SIG-M5 (cell line): ENCODE measurements around the gene RARRES2.
"Not testable (repeated sequence)": the region's sequence is repeated elsewhere in the genome, so short reads cannot be mapped to it uniquely, and the experiment has no call there.

Experiments used
- DNase-seq: peaks from one replicate; lab custom pipeline; 2025; lab: John Stamatoyannopoulos, UW

RARRES2 gene

DNA sequence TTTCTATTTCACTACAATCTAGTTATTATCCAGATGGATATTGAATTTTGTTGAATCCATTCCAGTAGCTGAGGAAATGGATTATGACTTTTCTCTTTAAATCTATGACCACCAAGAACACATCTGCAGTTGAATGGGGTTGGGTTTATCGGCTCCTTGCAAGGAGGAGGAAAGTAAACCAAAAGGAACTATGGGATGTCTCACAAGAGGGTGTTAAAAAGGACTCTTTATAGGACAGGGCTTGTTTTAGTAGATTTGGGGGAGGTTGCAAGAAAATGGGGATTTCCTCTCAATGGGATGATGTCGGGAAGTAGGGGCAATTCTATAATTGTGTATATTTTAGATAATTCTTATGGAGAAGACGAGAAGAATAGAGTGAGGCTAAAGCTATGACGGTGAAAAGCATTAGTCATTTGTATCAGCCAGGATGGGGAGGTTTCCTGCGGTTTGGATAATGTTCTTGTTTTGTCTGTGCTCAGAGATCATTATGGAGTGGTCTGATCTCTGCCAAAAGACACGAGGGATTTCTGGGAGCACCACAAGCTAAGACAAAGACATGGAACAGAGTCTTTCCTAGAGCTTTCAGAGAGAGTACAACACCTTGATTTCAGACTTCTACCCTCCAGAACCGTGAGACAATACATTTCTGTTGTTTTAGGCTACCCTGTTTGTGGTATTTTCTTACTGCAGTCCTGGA, 23.5 kb downstream of the RARRES2 start:
- DNase-seq = no peak

DNA sequence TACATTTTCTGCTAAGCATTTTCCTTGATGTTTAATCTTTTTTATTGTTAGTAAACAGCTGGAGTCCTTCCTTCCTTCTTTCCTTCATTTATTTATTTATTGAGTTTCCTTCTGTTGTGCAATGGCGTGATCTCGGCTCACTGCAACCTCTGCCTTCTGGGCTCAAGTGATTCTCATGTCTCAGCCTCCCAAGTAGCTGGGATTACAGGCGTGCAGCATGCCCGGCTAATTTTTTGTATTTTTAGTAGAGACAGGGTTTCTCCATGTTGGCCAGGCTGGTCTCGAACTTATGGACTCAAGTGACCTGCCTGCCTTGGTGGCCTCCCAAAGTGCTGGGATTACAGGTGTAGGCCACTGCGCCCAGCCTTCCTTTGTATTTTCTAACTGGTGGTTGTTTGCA, 24.4 kb downstream of the RARRES2 start:
- not testable (repeated sequence) for DNase-seq

DNA sequence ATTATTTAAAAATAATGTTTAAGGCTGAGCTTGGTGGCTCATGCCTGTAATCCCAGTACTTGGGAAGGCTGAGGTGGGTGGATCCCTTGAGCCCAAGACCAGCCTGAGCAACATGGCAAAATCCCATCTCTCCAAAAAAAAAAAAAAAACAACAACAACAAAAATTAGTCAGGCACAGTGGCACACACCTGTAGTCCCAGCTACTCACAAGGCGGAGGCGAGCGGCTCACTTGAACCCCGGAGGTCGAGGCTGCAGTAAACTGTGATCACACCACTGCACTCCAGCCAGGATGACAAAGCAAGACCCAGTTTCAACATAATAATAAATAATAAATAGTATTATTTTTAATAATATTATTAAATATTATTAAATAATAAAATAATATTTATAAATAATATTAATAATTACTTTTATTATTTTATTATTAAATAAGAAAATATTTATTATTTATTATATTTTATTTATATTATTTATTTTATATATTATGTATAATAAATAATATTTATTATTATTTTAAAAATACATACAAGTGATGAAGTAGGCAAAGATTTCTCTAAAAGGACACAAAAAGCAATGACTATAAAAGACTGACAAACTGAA, 26.7 kb downstream of the RARRES2 start:
- no peak for DNase-seq

DNA sequence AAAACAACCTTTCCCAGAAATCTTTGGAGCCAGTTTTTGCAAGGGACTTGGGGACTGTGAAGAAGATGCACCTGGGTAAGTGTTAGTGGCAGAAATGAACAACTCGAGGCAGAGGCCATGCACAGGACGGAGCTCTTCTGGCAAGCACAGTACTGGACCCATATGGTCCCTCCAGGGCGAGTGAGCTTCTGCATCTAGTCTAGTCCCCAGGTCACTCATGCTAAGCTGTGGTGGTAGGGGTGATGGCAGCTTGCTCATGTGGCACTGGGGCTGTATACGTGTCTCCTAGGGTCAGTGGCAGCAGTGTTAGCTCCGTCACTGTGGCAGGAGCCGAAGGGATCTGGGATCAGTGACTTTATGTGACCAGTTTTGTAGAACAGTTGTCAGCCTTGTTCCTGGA, 27.6 kb downstream of the RARRES2 start:
- DNase-seq = no peak

DNA sequence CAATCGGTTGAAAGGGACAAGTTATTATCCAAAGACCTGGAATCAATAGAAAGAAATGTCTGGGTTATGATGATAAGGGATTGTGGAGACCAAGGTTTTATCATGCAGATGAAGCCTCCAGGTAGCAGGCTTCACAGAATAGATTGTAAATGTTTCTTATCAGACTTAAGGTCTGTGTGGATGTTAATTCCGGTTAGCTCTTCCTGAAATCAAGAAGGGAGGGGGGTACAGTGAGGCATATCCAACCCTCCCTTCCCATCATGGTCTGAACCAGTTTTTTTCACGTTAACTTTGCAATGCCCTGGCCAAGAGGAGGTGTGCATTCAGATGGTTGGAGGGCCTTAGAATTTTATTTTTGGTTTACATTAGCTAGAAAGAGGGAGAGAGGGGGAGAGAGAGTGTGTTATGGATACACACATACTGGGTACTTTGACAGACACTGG, 28.0 kb downstream of the RARRES2 start:
- DNase-seq = no peak

DNA sequence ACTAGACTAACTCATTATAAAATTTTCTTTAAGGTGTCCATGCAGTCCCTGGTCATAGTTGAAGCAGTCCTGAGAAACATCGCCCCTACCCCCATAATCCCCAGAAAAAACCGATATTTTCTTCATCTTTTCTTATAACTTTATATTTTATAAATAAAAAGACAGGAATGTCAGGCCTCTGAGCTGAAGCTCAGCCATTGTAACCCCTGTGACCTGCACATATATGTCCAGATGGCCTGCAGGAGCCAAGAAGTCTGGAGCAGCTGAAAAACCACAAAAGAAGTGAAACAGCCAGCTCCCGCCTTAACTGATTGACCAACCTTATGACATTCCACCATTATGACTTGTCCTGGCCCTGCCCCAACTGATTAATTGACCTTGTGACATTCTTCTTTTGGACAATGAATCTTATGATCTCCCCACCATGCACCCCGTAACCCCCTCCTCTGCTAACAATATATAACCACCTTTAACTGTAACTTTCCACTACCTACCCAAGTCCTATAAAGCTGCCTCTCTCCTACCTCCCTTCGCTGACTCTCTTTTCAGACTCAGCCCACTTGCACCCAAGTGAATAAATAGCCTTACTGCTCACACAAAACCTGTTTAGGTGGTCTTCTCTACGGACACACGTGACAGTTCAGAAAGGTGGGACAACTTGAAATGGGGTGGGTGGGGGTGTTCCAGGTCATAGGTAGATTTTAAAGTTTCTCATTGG, 28.6 kb downstream of the RARRES2 start:
- DNase-seq = not testable (repeated sequence)

DNA sequence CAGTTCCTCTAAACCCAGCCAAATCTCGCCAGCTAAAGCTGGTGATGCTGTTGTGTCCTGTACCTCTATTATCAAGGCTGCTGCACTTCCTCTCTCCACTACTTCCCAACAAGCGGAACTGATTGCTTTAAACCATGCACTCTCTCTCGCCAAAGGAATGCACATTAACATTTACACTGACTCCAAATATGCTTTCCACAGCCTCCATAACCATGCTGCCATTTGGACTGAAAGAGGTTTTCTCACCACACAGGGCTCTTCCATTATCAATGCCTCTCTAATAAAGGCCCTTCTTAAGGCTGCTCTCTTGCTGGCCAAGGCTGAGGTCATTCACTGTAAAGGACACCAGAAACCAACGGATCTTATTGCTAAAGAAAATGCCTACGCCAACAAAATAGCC, 29.7 kb downstream of the RARRES2 start:
- DNase-seq = no peak

DNA sequence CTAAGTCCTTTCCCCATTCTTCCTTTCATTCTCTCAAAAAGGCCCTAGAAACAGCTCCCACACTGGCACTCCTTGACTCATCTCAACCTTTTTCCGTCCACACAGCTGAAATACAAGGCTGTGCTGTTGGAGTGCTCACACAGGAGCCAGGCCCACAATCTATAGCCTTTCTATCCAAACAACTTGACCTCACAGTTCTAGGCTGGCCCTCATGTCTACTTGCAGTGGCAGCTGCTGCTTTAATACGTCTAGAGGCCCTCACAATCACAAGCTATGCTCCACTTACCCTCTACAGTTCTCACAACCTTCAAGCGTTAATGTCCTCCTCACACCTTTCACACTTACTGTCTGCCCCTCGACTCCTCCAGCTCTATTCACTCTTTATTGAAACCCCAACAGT, 30.3 kb downstream of the RARRES2 start:
- no peak for DNase-seq

DNA sequence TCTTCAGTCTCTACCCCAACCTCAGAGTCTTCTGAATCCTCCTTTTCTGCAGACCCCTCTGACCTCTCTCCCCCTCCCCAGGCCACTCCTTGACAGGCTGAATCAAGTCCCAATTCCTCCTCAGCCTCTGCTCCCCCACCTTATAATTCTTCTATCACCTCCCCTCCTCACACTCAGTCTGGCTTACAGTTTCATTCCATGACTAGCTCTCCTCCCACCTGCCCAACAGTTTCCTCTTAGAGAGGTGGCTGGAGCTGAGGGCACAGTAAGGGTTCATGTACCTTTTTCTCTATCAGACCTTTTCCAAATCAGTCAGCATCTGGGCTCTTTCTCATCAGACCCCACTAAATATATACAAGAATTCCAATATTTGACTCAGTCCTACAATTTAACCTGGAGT, 32.9 kb downstream of the RARRES2 start:
- DNase-seq = no peak

DNA sequence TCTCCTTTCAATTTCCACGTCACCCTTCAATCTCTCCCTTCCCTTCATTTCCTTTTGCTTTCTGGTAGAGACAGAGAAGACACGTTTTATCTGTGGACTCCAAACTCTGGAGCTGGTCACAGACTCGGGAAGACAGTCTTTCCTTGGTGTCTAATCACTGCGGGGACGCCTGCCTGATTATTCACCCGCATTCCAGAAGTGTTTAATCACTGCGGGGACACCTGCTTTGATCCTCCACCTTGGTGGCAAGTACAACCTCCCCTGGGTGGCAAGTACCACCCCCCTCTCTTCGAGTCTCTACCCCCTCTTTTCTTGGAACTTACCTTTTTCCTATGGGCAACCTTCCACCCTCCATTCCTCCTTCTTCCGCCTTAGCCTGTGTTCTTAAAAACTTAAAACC, 33.5 kb downstream of the RARRES2 start:
- no peak for DNase-seq

DNA sequence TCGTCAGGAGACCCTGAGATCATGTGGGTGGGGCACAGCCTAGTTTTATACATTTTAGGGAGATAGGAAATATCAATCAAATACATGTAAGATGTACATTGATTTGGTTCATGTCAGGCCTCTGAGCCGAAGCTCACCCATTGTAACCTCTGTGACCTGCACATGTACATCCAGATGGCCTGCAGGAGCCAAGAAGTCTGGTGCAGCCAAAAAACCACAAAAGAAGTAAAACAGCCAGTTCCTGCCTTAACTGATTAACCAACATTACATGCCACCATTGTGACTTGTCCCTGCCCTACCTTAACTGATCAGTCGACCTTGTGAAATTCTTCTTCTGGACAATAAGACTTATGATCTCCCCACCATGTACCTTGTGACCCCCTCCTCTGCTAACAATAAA, 34.3 kb downstream of the RARRES2 start:
- no peak for DNase-seq

DNA sequence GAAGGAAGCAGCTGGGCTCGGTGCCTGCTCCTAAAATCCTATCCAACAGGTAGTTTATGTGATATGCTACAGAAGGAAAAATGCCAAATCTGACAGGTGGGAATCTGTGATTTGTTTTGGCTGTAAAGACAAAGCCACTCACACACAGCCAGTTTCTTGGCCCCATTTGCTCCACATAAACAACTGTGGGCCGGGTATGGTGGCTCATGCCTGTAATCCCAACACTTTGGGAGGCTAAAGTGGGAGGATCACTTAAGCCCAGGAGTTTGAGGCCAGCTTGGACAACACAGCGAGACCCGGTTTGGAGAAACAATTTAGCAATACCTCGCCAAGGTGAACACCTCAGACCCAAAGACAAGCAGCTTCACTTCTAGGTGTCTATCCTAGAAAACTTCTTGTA, 35.1 kb downstream of the RARRES2 start:
- DNase-seq = not testable (repeated sequence)

DNA sequence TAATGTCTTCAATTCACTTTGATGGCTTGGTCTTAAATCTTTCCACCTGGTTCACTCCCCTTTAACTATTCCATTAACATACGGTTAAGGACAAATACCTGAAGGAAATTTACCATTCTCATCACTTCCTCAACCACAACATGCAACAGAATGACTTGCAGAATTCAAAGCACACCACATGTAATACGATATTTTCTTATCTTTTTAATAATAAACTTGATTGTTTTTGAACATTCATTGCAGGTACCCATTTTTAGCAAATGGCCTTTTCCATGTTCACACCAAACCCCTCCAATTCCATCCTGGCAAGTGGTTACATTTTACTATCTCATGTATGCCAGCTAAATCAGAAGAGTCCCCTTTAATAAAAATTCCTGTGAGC, 35.5 kb downstream of the RARRES2 start:
- DNase-seq = not testable (repeated sequence)

DNA sequence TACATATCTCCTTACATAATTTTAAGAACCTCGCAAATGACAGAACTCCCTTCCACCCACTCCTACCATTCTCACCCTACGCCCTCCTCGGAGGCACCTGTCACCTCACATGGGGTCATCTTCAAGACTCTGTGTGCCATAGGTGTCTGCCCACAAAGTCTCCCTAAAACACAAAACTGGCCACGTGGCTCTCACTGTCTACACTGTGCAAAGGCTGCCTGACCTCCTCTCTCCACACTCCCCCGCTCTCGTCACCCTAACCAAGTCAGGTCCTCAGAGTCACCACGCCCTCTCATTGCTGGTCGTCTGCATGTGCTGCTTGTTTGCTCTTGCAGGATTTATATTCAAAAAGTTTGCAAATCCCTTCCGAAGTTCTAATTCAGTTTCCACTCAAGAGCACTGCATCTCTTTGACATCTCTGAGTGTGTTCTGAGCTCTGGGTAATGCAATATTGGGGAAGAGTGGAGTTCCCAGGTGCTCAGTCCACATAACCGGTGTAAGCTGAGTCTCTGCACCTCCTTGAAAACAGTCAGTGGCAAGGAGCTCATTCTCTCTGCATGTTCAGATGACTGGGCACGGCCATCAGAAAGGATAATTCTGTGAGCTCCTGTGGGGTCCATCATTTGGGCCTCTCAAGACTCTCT, 36.0 kb downstream of the RARRES2 start:
- not testable (repeated sequence) for DNase-seq

DNA sequence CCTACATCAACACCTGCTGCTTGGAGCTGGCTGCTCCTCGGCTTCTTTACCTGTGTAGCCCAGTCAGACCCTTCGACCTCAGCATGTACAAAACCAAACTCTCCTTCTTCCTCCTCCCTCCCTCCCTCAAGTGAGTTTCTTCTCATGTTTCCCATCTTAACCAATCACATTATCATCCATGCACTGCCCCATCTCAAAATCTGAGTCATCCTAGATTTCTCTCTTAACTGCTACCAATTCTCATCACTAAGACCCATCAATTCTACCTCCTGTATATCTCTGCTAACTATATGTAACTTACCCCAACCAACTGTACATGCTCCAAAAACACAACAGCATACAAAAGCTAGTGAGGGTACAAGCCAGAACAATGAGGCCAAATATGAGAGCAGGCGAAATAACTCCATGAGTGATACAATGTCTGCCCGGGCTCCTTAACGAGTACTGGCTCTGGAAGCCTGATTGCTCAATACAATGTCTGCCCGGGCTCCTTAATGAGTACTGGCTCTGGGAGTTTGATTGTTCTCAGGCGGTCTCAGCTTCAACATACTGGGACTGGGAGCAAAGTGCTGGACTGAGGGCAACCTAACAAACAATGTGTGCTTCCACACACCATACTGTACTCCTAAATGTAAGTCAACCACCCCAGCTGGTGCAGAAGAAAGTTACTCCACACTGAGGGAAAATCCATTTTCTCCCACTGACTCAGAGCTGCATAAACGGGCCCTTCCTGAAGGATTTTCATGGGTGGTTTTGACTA, 36.8 kb downstream of the RARRES2 start:
- DNase-seq = not testable (repeated sequence)

DNA sequence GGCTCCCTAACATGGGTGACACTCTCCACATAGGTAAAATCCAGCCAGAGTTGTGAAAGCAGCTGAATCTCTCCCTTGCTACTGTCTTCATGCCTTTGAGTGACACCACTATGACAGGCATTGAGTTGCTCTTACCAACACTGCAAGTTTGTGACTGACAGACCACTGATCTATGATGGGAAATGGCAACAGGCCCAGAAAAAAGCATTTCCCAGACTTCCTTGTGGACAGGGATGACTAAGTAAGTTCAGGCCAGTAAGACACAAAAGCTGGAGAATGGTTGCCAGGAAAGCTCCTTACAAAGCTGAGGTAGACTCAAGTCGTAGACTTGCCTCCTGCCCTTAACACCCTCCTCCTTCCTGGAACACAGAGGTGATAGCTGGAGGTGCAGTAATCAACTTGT, 38.5 kb downstream of the RARRES2 start:
- not testable (repeated sequence) for DNase-seq

DNA sequence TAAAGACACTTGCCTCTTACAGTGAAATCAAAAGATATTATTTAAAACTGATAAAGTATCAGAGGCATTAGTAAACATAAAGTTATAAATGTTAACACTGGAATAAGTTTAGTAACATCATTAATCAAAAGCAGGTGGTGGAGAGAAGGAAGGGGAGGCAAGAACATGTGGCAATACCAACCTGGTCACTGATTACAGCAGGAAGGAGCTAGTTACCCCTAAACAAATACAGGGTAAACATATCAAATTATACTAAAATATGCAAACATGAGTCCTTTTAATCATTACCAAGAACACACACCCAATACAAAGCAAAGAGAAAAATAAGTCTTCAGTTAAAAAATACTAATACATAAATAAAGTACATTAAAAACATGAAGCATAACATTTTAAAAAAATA, 43.5 kb downstream of the RARRES2 start:
- not testable (repeated sequence) for DNase-seq

DNA sequence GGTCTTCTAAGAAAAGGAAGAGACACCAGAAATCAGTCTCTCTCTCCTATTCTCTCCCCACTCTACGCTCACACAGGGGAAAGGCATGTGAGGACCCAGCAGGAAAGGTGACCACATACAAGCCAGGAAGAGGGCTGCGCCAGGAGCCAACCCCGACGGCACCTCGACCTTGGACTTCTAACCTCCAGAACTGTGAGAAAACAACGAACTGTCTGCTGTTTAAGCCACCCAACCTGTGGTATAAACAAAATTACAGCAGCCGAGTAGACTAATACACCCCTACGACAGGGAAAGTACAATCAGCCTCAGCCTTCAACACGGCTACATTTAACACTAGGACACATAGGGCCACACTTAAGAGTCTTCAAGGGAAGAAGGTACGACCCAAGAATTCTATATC, 44.6 kb downstream of the RARRES2 start:
- not testable (repeated sequence) for DNase-seq

DNA sequence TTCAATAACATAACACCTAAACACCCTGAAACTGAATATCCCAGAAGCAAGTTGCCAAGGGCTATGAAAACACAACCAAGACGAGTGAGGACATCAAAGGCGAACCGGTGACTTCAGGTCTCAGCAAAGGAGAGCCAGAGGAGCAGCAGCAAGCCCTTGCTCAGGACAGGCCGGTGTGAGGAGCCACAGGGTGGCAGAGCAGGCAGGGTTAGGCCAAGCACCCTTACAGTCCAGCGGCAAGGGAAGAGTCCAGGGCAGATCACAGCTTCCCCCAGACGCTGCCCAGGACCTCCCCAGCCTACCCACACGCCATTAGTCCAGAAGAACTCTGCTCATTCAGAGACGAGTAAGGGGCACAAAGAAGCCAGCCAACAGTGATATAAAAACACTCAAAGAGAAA, 45.8 kb downstream of the RARRES2 start:
- not testable (repeated sequence) for DNase-seq

DNA sequence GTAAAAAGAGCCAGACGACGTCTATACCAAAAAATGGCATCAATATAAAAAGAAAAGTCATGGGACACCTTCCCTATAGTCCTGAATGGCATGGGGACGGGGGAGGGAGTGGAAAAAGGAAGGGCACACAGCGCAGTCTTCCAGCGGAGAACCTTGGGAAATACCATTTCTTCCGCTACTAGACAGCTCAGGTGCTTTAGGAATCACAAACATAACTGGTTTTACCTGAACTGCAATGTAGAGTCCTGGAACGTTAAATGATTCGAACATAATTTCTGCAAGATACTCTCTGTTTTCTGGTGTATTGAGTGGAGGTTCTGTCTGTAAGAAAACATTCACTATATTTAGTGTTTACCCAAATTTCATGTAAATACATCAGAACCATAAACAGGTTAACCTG, 46.4 kb downstream of the RARRES2 start:
- not testable (repeated sequence) for DNase-seq

DNA sequence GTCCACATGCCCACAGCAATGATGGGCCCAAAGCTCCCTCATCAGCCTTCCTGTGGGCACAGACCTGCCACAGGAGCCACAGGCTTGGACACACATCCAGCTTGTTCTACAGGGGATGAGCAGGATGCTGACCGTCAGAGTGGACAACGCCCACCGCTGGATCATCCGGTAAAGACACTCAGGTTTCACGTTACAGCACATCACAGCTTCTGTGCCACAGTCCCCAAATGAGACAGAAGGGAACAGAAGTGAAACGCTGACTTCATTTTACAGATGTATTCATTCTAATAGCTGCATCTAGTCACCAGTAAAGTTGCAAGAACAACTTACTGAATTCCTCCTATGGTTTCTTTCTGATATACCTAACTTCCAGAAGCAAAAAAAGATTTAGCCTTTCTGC, 51.1 kb downstream of the RARRES2 start:
- DNase-seq = not testable (repeated sequence)

DNA sequence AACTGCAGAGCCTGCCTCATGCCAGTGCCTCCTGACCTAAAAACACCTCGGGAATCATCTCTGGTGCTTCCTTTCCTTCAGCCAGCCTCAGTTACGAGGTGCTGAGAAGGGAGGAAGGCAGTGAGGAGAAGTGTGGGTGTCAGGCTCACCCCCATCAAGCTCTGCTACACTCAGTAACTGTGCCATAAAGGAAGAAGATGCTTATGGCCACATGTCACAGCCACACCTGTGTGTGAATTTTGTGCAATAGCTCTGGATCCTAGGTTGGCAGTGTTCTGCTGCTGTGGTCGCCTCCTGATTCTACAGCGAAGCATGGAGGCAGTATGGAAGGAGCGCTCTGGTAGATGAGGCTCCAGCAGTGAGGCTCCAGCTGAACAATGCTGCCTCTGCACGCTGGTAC, 52.6 kb downstream of the RARRES2 start:
- not testable (repeated sequence) for DNase-seq
